ENCODE measurements around the gene AGPAT1.

- TF ChIP-seq, protein P1, sequence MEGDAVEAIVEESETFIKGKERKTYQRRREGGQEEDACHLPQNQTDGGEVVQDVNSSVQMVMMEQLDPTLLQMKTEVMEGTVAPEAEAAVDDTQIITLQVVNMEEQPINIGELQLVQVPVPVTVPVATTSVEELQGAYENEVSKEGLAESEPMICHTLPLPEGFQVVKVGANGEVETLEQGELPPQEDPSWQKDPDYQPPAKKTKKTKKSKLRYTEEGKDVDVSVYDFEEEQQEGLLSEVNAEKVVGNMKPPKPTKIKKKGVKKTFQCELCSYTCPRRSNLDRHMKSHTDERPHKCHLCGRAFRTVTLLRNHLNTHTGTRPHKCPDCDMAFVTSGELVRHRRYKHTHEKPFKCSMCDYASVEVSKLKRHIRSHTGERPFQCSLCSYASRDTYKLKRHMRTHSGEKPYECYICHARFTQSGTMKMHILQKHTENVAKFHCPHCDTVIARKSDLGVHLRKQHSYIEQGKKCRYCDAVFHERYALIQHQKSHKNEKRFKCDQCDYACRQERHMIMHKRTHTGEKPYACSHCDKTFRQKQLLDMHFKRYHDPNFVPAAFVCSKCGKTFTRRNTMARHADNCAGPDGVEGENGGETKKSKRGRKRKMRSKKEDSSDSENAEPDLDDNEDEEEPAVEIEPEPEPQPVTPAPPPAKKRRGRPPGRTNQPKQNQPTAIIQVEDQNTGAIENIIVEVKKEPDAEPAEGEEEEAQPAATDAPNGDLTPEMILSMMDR (IDR thresholded peaks at IDR 0.05) = no peak
- TF ChIP-seq ZBTB21 (CRISPR knock-in tag; IDR thresholded peaks at IDR 0.05; ENCODE audit: borderline replicate concordance) (no peak), E2F5 (CRISPR knock-in tag; IDR thresholded peaks at IDR 0.05) (no peak), RORB (CRISPR knock-in tag; IDR thresholded peaks at IDR 0.05) (no peak), NFYB (CRISPR knock-in tag; conservative IDR thresholded peaks at IDR 0.05; ENCODE audit: low read depth) (no peak), NR1H2 (CRISPR knock-in tag; IDR thresholded peaks at IDR 0.05) (no peak), STAT6 (CRISPR knock-in tag; conservative IDR thresholded peaks at IDR 0.05; ENCODE audit: low read depth) (no peak), ATF2 (CRISPR knock-in tag; IDR thresholded peaks at IDR 0.05; ENCODE audit: borderline replicate concordance, low read depth) (no peak), ESRRA (CRISPR knock-in tag; IDR thresholded peaks at IDR 0.05; ENCODE audit: borderline replicate concordance) (no peak), SP1 (CRISPR knock-in tag; conservative IDR thresholded peaks at IDR 0.05) (no peak), ERG (CRISPR knock-in tag; IDR thresholded peaks at IDR 0.05) (no peak), ETV6 (CRISPR knock-in tag; IDR thresholded peaks at IDR 0.05) (no peak), CBFB (CRISPR knock-in tag; IDR thresholded peaks at IDR 0.05; ENCODE audit: low read depth) (no peak)
Observed at GRCh38 chr6:32151863-32152768, 23.8 kb downstream of the AGPAT1 start, which contains the start of gene PRRT1.

All from WTC11 (cell line).